HEK293 (cell line): ENCODE results near the gene SNTG2.

Experiments
- EGR2 ChIP-seq: fragments of 450-650 bp; formaldehyde crosslinking; IDR thresholded peaks from 2 replicates; pipeline ENCODE4 v1.5.1; 2016; ENCODE audit warnings: low read depth, missing biosample characterization, missing genetic modification characterization
- KLF7 ChIP-seq: fragments of 450-650 bp; formaldehyde crosslinking; IDR thresholded peaks from 2 replicates; pipeline ENCODE4 v1.5.1; 2016; ENCODE audit warnings: missing biosample characterization, missing genetic modification characterization, borderline replicate concordance
- ZFP37 ChIP-seq: fragments of 450-650 bp; formaldehyde crosslinking; IDR thresholded peaks from 2 replicates; pipeline ENCODE4 v1.5.1; 2016; ENCODE audit warnings: missing biosample characterization, missing genetic modification characterization
- ZNF426 ChIP-seq: fragments of 450-650 bp; formaldehyde crosslinking; IDR thresholded peaks from 2 replicates; pipeline ENCODE4 v1.5.1; 2017; ENCODE audit warnings: missing biosample characterization, missing genetic modification characterization, mild to moderate bottlenecking, inconsistent platforms, moderate library complexity
- ZNF514 ChIP-seq: fragments of 450-650 bp; formaldehyde crosslinking; IDR thresholded peaks from 2 replicates; pipeline ENCODE4 v1.5.1; 2016; ENCODE audit warnings: missing biosample characterization, missing genetic modification characterization
- ZNF530 ChIP-seq: fragments of 450-650 bp; formaldehyde crosslinking; IDR thresholded peaks from 2 replicates; pipeline ENCODE4 v1.5.1; 2016; ENCODE audit warnings: low read depth, missing biosample characterization, missing genetic modification characterization
- ZNF596 ChIP-seq: fragments of 450-650 bp; IDR thresholded peaks from 2 replicates; pipeline ENCODE4 v1.5.0; 2018; ENCODE audit warnings: missing biosample characterization, mild to moderate bottlenecking, missing genetic modification characterization, moderate library complexity
- ZNF768 ChIP-seq: fragments of 450-650 bp; formaldehyde crosslinking; IDR thresholded peaks from 2 replicates; pipeline ENCODE4 v1.5.1; 2018; ENCODE audit warnings: missing biosample characterization, mild to moderate bottlenecking, missing genetic modification characterization
- ZNF777 ChIP-seq: fragments of 450-650 bp; formaldehyde crosslinking; IDR thresholded peaks from 2 replicates; pipeline ENCODE4 v1.5.1; 2017; ENCODE audit warnings: missing biosample characterization, missing genetic modification characterization, borderline replicate concordance
- TF ChIP-seq, protein P1 (sequence below): fragments of 450-650 bp; formaldehyde crosslinking; IDR thresholded peaks from 2 replicates; pipeline ENCODE4 v1.5.1; 2016; ENCODE audit warnings: missing biosample characterization, missing genetic modification characterization
- TF ChIP-seq, protein P2 (sequence below): fragments of 450-650 bp; formaldehyde crosslinking; IDR thresholded peaks from 2 replicates; pipeline ENCODE4 v1.5.1; 2016; ENCODE audit warnings: missing biosample characterization, missing genetic modification characterization

DNA sequence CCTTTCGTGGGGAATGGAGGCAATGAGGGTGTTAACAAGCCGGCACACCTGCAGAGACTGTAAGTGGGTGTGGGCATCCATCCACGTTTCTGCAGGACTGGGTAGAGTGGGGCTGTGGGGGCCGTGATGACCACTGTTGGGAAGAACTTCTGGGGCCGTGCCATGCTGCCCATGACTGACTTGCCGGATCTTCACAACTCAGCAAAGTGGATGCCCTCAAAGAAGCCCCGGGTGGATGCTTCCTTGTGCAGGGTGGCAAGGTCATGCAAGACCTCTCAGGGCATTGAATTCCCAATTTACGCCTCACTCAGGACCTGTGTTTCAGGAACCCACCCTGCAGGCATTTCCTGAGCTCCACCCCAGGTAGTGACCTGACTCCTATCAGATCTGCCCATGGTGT is 319.2 kb downstream of the SNTG2 start:
- TF ChIP-seq KLF7 (tag by site-specific recombination) (no peak), ZNF530 (tag by site-specific recombination) (no peak), ZNF768 (tag by site-specific recombination) (no peak), ZNF777 (no peak), ZNF426 (tag by site-specific recombination) (no peak), ZNF596 (no peak), ZFP37 (no peak), EGR2 (tag by site-specific recombination) (no peak), ZNF514 (tag by site-specific recombination) (no peak)
- TF ChIP-seq, protein P1, sequence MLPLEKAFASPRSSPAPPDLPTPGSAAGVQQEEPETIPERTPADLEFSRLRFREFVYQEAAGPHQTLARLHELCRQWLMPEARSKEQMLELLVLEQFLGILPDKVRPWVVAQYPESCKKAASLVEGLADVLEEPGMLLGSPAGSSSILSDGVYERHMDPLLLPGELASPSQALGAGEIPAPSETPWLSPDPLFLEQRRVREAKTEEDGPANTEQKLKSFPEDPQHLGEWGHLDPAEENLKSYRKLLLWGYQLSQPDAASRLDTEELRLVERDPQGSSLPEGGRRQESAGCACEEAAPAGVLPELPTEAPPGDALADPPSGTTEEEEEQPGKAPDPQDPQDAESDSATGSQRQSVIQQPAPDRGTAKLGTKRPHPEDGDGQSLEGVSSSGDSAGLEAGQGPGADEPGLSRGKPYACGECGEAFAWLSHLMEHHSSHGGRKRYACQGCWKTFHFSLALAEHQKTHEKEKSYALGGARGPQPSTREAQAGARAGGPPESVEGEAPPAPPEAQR (tag by site-specific recombination) = no peak
- TF ChIP-seq, protein P2, sequence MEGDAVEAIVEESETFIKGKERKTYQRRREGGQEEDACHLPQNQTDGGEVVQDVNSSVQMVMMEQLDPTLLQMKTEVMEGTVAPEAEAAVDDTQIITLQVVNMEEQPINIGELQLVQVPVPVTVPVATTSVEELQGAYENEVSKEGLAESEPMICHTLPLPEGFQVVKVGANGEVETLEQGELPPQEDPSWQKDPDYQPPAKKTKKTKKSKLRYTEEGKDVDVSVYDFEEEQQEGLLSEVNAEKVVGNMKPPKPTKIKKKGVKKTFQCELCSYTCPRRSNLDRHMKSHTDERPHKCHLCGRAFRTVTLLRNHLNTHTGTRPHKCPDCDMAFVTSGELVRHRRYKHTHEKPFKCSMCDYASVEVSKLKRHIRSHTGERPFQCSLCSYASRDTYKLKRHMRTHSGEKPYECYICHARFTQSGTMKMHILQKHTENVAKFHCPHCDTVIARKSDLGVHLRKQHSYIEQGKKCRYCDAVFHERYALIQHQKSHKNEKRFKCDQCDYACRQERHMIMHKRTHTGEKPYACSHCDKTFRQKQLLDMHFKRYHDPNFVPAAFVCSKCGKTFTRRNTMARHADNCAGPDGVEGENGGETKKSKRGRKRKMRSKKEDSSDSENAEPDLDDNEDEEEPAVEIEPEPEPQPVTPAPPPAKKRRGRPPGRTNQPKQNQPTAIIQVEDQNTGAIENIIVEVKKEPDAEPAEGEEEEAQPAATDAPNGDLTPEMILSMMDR (tag by site-specific recombination) = no peak
